Coronary artery (tissue), 2 donors: ENCODE data around the gene IFNL2.

Experiments used
- DNase-seq: peaks from one replicate; pipeline ENCODE4 v3.0.0-alpha.2; 2017; ENCODE audit warnings: low spot score
- H3K27ac ChIP-seq, 2 donors: fragments of 200-600 bp; sonication (generic); one replicate each; pipeline ENCODE4 v1.5.1; 2016 to 2019
- H3K4me3 ChIP-seq: fragments of 200-600 bp; sonication (generic); 2 replicates; pipeline ENCODE4 v1.5.1; 2016; ENCODE audit warnings: mild to moderate bottlenecking, moderate library complexity
- TF ChIP-seq, protein P1 (sequence below): fragments of 200-600 bp; sonication (generic); IDR thresholded peaks from one replicate; pipeline ENCODE4 v1.5.1; 2019; ENCODE audit warnings: antibody characterized with exemption

IFNL2 gene

DNA sequence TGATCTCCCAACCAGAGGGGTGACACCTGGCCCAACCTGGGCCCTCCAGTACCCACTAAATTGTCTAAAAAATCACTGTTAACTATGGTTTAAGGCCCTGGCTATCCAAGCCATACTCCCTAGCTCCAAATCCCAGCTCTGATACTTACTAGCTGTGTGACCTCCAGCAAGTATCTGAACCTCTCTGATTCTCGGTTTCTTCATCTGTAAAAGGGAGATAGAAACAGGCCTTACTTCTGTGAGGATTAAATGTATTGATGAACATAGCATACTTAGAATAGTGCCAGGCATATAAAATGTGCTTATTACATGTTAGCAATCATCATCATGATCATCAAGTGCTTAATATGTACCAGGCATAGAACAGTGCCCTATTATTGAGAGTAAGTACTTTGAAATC lies 47.7 kb downstream of the IFNL2 start:
- H3K4me3 ChIP-seq: no peak overlapping the region
- DNase-seq: no peak
- no peak overlapping the region for H3K27ac ChIP-seq
- TF ChIP-seq, protein P1, sequence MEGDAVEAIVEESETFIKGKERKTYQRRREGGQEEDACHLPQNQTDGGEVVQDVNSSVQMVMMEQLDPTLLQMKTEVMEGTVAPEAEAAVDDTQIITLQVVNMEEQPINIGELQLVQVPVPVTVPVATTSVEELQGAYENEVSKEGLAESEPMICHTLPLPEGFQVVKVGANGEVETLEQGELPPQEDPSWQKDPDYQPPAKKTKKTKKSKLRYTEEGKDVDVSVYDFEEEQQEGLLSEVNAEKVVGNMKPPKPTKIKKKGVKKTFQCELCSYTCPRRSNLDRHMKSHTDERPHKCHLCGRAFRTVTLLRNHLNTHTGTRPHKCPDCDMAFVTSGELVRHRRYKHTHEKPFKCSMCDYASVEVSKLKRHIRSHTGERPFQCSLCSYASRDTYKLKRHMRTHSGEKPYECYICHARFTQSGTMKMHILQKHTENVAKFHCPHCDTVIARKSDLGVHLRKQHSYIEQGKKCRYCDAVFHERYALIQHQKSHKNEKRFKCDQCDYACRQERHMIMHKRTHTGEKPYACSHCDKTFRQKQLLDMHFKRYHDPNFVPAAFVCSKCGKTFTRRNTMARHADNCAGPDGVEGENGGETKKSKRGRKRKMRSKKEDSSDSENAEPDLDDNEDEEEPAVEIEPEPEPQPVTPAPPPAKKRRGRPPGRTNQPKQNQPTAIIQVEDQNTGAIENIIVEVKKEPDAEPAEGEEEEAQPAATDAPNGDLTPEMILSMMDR: no peak

DNA sequence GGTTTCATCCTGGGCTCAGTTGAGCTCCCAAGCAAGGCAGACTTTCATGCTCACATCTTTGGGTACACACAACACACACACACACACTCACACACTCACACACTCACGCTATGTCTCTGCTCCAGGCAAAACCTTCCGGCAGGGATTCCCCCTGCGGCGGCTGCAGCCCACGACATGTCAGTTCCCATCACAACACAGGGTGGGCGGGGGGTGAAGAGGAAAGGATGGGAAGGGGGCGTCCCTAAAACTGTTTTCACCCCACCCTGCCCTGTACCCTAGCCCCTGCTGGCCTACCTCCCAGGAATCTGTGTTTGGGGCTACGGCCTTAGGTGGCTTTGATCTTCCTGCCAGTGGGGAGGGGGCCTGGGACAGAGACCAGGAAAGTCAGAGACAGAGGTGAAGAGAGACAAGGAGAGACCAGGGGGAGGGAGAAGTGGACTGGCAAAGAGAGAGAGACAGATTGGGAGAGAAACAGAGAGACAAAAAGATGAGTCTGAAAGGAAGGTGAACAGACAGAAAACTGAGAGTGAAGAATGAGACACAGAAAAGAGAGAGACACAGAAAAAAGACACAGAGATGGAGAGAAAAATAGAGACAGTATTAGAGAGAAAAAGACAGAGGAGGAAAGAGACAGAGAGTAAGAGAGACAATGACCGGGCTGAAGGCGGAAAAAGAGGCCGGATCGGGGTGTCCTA lies 48.6 kb downstream of the IFNL2 start:
- Histone ChIP-seq H3K27ac (no peak overlapping the region), H3K4me3 (no peak overlapping the region)
- no peak for DNase-seq
- TF ChIP-seq, protein P1: no peak

DNA sequence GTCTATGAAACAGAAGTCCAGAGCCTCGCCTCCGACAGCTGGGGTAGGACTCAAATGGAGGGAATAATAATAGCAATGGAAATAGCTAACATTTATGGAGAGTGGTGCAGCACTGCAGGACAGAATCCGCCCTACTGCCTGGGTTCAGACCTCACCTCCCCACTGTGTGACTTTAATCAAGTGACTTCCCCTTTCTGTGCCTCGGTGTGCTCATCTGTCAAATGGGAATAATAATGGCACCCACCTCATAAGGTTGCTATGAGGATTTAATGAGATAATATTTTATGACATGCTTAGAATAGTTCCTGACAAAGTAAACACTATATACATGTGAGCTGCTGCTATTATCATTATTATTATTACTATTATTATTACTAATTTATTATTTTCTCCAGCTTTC lies 49.3 kb downstream of the IFNL2 start:
- TF ChIP-seq, protein P1: no peak
- H3K4me3 ChIP-seq: no peak overlapping the region
- DNase-seq: no peak
- H3K27ac ChIP-seq: no peak overlapping the region

DNA sequence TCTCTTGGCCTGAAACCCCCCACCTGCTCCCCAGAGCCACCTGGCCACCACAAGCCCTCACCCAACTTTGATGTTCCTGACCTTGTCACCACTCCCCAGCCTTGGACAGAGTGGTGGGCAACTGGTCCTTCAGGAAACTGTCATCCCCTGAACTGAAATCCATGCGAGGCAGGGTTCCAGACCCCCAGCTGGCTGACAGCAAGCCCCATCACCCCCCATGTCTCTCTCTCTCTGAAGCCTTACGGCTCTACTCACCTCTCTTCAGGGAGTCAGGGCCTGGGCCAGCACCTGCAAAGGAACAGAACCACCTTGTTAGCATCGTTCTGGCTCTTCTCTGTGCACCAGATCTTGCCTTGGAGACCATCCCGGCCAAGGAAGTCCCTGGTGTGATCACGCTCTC lies 49.9 kb downstream of the IFNL2 start:
- TF ChIP-seq, protein P1: no peak
- DNase-seq: no peak
- H3K27ac ChIP-seq: no peak overlapping the region
- no peak overlapping the region for H3K4me3 ChIP-seq

DNA sequence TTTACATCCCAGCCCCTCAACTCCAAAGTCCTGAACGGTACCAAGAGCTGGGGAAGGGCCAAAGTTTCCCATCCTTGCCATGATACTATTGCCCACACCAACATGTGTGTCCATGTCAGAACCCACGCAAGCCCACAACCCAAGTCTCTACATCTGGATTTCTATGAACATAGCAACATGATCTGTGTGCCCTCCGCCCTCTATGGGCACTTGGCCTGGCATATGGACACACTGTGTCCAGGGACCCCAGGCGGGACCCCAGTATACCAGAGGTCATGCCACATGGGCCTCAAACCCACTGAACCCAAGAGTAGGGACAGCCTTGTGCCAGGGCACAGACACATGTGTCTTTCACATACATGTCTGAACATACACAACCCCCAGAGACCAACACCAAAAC lies 50.5 kb downstream of the IFNL2 start:
- Histone ChIP-seq H3K4me3 (no peak overlapping the region), H3K27ac (no peak overlapping the region)
- no peak for DNase-seq
- TF ChIP-seq, protein P1: no peak

DNA sequence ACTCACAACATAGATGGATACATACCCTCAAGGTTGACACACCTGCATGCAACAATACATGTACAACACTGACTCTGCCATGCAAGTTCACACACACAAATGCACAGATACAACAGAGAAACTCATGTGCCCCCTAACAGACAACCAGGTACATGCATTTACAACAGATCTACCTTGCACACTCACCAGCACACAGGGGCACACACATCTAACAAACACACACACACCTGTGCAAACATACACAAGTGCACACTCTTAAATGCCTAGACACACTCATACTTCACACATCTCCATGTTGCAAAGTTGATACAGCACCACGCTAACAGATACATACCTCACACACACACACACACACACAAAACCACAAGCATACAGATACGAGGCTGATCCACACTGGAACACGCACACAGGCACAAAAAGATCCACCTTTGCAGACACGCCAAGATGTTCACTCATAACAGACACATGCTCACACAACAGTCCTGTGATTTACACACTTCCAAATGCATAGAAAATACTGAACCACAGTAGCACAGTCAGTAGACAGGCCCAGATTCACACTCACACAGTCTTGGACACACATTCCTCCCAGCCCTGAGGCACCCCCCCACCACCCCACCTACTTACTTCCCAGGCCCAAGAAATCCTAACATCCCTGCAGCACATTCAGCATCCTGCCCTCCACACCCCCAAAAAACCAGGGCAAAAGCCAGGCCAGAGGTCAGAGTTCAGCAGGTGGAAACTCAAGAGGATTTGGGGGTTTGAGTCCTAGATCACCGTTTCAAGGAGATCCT lies 51.1 kb downstream of the IFNL2 start:
- TF ChIP-seq, protein P1: no peak
- no peak for DNase-seq
- peak overlapping the region; percentile 83 for H3K4me3 ChIP-seq
- no peak overlapping the region for H3K27ac ChIP-seq
